ENCODE data around the gene CNEP1R1.

DNA sequence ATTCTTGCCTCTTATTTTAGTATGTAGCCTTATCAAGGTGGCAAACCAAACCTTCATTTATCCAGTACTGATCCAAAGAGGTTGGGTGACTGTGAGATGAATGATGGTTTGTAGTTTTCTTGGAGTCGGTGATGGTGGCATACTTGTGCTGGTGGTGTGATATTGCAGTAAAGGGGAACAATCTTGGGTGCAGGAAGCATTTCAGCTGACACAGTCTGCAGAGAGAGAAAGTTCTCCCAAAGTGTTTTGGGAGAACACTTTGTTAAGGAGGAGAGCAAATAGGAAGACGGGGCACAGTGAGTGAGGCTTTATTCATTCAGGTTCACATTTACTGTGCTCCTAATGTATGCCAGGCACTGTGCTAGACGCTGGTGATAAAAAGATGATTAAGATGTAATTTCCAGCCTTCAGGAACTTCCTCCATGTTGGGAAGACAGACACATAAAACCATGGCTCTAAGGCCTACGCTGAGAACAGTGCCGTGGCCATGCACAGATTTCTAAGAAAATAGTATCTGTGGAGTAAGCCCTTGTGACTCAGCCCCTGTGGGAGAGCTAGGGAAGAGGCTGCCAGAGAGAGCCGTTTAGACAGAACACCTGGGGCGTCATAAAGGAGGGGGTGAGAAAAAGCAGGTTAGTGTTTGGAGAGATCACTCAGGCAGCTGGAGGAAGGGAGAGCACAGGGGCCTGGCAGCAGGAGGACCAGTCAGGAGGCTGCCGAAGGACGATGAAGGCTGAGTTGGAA, 54.5 kb downstream of the CNEP1R1 start:
- TF ChIP-seq POLR2A (IDR thresholded peaks at IDR 0.05), result no peak
- TF ChIP-seq, protein P1, sequence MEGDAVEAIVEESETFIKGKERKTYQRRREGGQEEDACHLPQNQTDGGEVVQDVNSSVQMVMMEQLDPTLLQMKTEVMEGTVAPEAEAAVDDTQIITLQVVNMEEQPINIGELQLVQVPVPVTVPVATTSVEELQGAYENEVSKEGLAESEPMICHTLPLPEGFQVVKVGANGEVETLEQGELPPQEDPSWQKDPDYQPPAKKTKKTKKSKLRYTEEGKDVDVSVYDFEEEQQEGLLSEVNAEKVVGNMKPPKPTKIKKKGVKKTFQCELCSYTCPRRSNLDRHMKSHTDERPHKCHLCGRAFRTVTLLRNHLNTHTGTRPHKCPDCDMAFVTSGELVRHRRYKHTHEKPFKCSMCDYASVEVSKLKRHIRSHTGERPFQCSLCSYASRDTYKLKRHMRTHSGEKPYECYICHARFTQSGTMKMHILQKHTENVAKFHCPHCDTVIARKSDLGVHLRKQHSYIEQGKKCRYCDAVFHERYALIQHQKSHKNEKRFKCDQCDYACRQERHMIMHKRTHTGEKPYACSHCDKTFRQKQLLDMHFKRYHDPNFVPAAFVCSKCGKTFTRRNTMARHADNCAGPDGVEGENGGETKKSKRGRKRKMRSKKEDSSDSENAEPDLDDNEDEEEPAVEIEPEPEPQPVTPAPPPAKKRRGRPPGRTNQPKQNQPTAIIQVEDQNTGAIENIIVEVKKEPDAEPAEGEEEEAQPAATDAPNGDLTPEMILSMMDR (IDR thresholded peaks at IDR 0.05), result no peak
